Measurements from ENCODE around the gene ACOT13. TPM values are rescaled to one million over a fixed set of nuclear protein-coding genes. Genes with fewer than 3 reads are reported as not detected.

ACOT13 gene
- total RNA-seq, 1 donor from 2014 or later, result 43.4 TPM

Other genes starting within 250 kb of the ACOT13 start
- gene GPLD1, start 177.5 kb upstream of the ACOT13 start, total RNA-seq, result 53.1 TPM
- gene ALDH5A1, start 172.1 kb upstream of the ACOT13 start, total RNA-seq, result 62.2 TPM
- gene KIAA0319, start 20.9 kb upstream of the ACOT13 start, total RNA-seq, result not detected
- 21.8 TPM for gene TDP2, start 178 bp upstream of the ACOT13 start, total RNA-seq
- gene C6orf62, start 52.1 kb downstream of the ACOT13 start, total RNA-seq, result 44.8 TPM
- 8.4 TPM for gene GMNN, start 107.9 kb downstream of the ACOT13 start, total RNA-seq
- gene ARMH2, start 131.8 kb downstream of the ACOT13 start, total RNA-seq, result not detected

Measured in left lobe of liver (tissue), 1 donor.